DMS153 treated with DMSO at 0.1 percent for 48 hours (cell line): ENCODE measurements around the gene ZBTB34.
"Not testable (repeated sequence)": the region's sequence is repeated elsewhere in the genome, so short reads cannot be mapped to it uniquely, and the experiment has no call there.

ENCODE experiments used
- DNase-seq: peaks from one replicate; lab custom pipeline; 2025; ENCODE audit not compliant: unreplicated experiment; lab: John Stamatoyannopoulos, UW

The ZBTB34 gene

GRCh38 chr9:126860077-126860756 is at the start of gene ZBTB34:
Gene ZBTB34 (plus strand): TSS chr9:126860639. CDS start chr9:126879400, 18,761 bp downstream.
- no peak for DNase-seq

- no peak for DNase-seq
Measured at GRCh38 chr9:126813072-126813471, 47.4 kb upstream of the ZBTB34 start.

DNA sequence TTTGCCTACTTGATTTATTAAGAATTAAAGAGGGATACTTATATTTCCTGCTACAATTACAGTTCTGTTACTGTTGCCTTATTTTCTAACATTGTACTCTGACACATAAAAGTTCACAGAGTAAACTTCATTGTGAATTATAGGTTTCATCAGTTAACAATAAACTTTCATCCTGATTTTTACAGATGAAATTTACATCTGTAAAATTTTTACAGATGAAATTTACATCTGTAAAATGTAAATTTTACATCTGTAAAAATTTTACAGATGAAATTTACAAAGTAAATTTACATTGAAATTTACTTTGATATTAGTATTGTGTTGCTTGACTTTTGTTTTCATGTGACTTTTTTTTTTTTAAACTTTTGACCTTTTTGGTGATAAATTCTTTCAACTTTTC is 46.3 kb upstream of the ZBTB34 start:
- DNase-seq, result no peak

- not testable (repeated sequence) for DNase-seq
Measured at GRCh38 chr9:126817615-126818014, 42.8 kb upstream of the ZBTB34 start.

- DNase-seq, result no peak
Measured at GRCh38 chr9:126818482-126818881, 42.0 kb upstream of the ZBTB34 start.

GRCh38 chr9:126819482-126819881 is 41.0 kb upstream of the ZBTB34 start:
- no peak for DNase-seq

- no peak for DNase-seq
Measured at GRCh38 chr9:126822278-126822677, 38.2 kb upstream of the ZBTB34 start.

GRCh38 chr9:126822873-126823272 is 37.6 kb upstream of the ZBTB34 start:
- DNase-seq, result no peak

GRCh38 chr9:126824052-126824451 is 36.4 kb upstream of the ZBTB34 start:
- not testable (repeated sequence) for DNase-seq

DNA sequence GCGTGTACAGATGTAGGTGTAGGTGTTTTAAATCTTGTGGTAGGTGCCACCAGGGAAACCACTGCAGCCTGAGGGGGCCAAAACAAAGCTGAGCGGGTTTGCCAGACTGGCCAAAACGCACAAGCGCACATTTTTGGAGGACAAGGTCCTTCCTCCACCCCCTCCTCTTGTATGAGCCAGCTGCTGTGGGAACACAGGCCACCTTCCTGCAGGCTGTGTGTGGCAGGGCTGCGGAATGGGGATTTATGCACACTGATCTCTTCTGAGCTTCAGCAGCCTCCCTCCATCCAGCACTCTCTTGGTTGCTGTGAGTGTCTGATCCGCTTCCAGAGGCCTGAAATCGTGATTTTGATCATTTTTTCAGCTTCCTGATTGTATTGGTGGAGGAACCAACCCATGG is 33.2 kb upstream of the ZBTB34 start:
- no peak for DNase-seq

DNA sequence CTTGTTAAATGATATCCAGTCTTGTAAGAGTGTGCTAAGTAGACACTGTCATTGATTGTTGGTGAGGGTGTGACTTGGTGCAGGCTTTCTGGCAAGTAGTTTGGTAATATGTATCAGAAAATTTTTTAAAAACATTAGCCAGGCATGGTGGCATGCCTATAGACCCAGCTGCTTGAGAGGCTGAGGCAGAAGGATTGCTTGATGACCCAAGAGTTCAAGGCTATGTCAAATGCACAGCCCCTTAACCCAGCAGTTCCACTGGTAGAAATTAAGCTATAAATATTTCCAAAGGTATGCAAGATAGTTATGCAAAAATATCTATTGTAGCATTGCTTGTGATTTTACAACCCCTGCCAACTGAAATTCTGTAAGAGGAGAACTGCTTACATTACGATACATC is 31.4 kb upstream of the ZBTB34 start:
- DNase-seq, result no peak

GRCh38 chr9:126830827-126831226 is 29.6 kb upstream of the ZBTB34 start:
- DNase-seq, result no peak

- no peak for DNase-seq
Measured at GRCh38 chr9:126832440-126832839, 28.0 kb upstream of the ZBTB34 start.

DNA sequence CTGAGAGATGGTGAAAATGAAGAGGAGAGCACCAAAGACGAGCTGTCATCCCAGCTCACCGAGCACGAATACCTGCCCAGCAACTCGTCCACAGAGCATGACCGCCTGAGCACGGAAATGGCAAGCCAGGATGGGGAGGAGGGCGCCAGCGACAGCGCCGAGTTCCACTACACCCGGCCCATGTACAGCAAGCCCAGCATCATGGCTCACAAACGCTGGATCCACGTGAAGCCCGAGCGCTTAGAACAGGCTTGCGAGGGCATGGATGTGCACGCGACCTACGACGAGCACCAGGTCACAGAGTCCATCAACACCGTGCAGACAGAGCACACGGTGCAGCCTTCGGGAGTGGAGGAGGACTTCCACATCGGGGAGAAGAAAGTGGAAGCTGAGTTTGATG is 27.4 kb upstream of the ZBTB34 start:
- no peak for DNase-seq

- DNase-seq, result no peak
Measured at GRCh38 chr9:126833710-126834345, 26.6 kb upstream of the ZBTB34 start.

DNA sequence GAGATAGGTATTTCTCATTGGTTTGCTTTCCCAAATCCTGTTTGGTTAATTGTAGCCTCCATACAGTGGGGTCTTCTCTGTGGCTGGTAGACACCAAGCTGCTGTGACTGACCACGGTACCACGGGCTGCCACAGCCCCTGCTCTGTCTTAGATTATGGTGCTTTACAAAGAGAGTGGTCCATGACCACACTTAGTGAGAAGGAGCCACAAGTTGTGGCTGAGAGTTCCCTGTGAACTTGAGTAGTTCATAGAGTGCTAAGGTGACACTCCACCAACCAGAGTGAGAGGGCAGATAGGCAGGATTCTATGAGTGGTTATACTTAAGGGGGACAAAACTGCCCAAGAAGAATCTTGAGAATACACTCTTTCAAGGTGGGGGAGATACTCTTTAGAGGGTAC is 25.8 kb upstream of the ZBTB34 start:
- DNase-seq, result no peak

DNA sequence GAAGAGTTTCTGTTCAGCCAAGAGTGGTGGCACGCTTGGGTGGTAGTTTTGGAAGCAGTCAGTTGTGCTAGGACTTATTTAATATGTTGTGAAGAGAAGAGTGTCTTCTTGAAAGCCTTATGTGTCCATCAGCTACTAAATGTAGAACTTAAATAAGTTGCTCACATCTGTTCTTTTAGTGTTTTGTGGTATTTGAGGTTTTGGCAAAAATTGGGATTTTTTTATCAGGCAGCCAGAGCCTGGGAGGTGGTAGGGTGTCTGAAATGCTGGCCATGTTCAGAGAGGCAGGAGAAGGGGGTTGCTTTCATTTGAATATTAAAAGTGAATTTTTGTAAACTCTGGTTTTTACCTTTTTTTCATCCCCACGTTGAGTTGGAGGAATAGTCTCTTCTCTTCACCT is 24.2 kb upstream of the ZBTB34 start:
- no peak for DNase-seq

DNA sequence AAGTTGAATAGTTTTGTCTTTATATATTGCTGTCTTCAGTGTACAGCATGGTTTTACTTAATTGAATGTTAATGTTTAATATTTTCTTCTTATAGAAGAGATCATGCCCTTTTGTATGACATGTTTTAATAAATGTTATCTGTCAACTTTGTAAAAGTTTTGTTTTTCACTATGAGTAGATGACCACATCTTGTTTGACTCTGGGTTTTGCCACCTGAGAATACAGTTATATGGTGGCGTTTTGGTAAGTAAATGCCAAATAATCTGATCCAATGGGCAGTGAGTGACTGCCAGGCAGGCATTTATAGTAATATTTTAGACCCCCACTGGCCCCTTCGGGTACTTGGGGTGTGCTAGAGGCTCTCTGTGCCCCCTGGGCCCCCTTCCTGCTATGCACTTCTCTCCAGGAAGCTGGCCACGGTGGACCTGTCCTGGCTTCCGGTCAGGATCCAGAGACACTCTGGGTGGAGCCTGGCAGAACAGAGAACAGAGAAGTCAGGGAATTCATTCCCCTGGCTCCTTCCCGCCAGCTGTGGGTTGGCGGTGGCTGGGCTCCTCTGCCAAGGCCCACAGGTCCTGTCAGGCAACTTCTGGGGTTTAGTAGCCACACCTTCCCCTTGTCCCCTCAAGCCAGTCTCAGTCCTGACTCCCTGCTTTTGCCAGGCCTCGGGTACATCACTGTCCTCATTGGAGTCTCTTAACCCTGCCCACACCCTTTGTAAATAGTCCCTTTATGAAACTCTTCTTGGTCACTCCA is 22.2 kb upstream of the ZBTB34 start:
- no peak for DNase-seq

GRCh38 chr9:126838895-126839294 is 21.5 kb upstream of the ZBTB34 start:
- DNase-seq, result no peak

- no peak for DNase-seq
Measured at GRCh38 chr9:126839301-126839700, 21.1 kb upstream of the ZBTB34 start.

- no peak for DNase-seq
Measured at GRCh38 chr9:126842220-126842842, 18.1 kb upstream of the ZBTB34 start.
